Naive thymus-derived CD4-positive, alpha-beta T cell (primary cell): ENCODE data around the gene CDK6. TPM values are rescaled to one million over a fixed set of nuclear protein-coding genes. Genes with fewer than 3 reads are reported as not detected.

Experiments
- ATAC-seq: fragments of 150-1000 bp; cut with Tn5 transposase; 2 replicates; pipeline ENCODE4 v1.10.0; 2021; ENCODE audit warnings: mild to moderate bottlenecking, moderate library complexity
- CTCF ChIA-PET: fragments of 350-600 bp; sonication (Branson Sonifier 250); formaldehyde crosslinking; loops from one replicate; lab custom pipeline; 2021; ENCODE audit warnings: antibody characterized with exemption; lab: Charles Lee
- POLR2A ChIA-PET: fragments of 350-600 bp; sonication (Branson Sonifier 250); formaldehyde crosslinking; loops from one replicate; lab custom pipeline; 2021; ENCODE audit warnings: antibody characterized with exemption, inconsistent platforms; lab: Charles Lee
- DNase-seq, 9 donors: peaks; one replicate each; pipeline versions ENCODE4 v3.0.0 to v3.0.0-alpha.2; 2020 to 2022; ENCODE audit warnings: mixed read lengths in 1 of 9
- H3K27ac ChIP-seq: one replicate; pipeline ENCODE4 v1.7.0; 2013; ENCODE audit warnings: mild to moderate bottlenecking, low read depth, low read length, moderate library complexity
- H3K27me3 ChIP-seq, 2 donors: one replicate each; pipeline ENCODE4 v1.7.0; 2013; ENCODE audit warnings: low read length in 2 of 2, mild to moderate bottlenecking in 2 of 2, moderate library complexity in 2 of 2; ENCODE audit not compliant: control insufficient read depth in 2 of 2, insufficient read depth in 2 of 2
- H3K36me3 ChIP-seq, 3 experiments: 1 replicate in 2 of 3; 2 replicates in 1 of 3; pipeline ENCODE4 v1.7.0; 2013; ENCODE audit warnings: low read length in 3 of 3, mild to moderate bottlenecking in 3 of 3, moderate library complexity in 1 of 3; ENCODE audit not compliant: insufficient read depth in 3 of 3, control insufficient read depth in 2 of 3
- H3K4me1 ChIP-seq, 2 donors: one replicate each; pipeline ENCODE4 v1.7.0; 2013; ENCODE audit warnings: low read length in 2 of 2, mild to moderate bottlenecking in 2 of 2, moderate library complexity in 1 of 2; ENCODE audit not compliant: control insufficient read depth in 2 of 2, insufficient read depth in 2 of 2
- H3K4me3 ChIP-seq: 2 replicates; pipeline ENCODE4 v1.7.0; 2013; ENCODE audit warnings: mild to moderate bottlenecking, low read length
- H3K9me3 ChIP-seq, 3 experiments: 1 replicate in 2 of 3; 2 replicates in 1 of 3; pipeline ENCODE4 v1.7.0; 2013; ENCODE audit warnings: low read length in 3 of 3; ENCODE audit not compliant: control insufficient read depth in 2 of 3
- H3K27ac Mint-ChIP-seq, 9 donors: one replicate each; pipeline ENCODE4 v1.8.0; 2020 to 2022; ENCODE audit warnings: mixed read lengths in 9 of 9, mild to moderate bottlenecking in 8 of 9, moderate library complexity in 5 of 9, inconsistent platforms in 2 of 9
- H3K27me3 Mint-ChIP-seq, 5 donors: one replicate each; pipeline ENCODE4 v1.8.0; 2021 to 2022; ENCODE audit warnings: mixed read lengths in 5 of 5, mild to moderate bottlenecking in 1 of 5
- H3K36me3 Mint-ChIP-seq, 5 donors: one replicate each; pipeline ENCODE4 v1.8.0; 2020 to 2022; ENCODE audit warnings: mixed read lengths in 5 of 5, mild to moderate bottlenecking in 3 of 5, inconsistent platforms in 1 of 5
- H3K4me1 Mint-ChIP-seq, 7 donors: one replicate each; pipeline ENCODE4 v1.8.0; 2020 to 2022; ENCODE audit warnings: mixed read lengths in 7 of 7, mild to moderate bottlenecking in 3 of 7, inconsistent platforms in 1 of 7
- H3K4me3 Mint-ChIP-seq, 10 donors: one replicate each; pipeline ENCODE4 v1.8.0; 2020 to 2022; ENCODE audit warnings: mild to moderate bottlenecking in 10 of 10, mixed read lengths in 10 of 10, moderate library complexity in 6 of 10, inconsistent platforms in 2 of 10
- H3K9me3 Mint-ChIP-seq, 11 donors: one replicate each; pipeline ENCODE4 v1.8.0; 2020 to 2022; ENCODE audit warnings: mixed read lengths in 11 of 11, mild to moderate bottlenecking in 4 of 11, inconsistent platforms in 1 of 11, moderate library complexity in 1 of 11
- intact Hi-C, 2 donors: fragments of 100-400 bp; cut with micrococcal nuclease; formaldehyde crosslinking; loops; one replicate each; pipeline ENCODE4 v1.15.1; 2023
- polyA plus RNA-seq, 2 donors: library from polyadenylated mRNA; unstranded; fragments of 300-500 nt; fragmentation: Illumina TruSeq; gene quantifications; one replicate each; pipeline ENCODE4 v1.2.3, GENCODE V29; 2021
- total RNA-seq, 6 experiments: library from RNA in 5 of 6; stranded (reverse) in 5 of 6; gene quantifications; 1 replicate in 5 of 6; 2 replicates in 1 of 6; pipeline ENCODE4 v1.2.3 and lab custom pipeline; 2021 to 2026

CDK6 gene
- total and polyA plus RNA-seq, 7 experiments from 2014 or later: 15.8 to 156 (median 36.8) TPM

DNA sequence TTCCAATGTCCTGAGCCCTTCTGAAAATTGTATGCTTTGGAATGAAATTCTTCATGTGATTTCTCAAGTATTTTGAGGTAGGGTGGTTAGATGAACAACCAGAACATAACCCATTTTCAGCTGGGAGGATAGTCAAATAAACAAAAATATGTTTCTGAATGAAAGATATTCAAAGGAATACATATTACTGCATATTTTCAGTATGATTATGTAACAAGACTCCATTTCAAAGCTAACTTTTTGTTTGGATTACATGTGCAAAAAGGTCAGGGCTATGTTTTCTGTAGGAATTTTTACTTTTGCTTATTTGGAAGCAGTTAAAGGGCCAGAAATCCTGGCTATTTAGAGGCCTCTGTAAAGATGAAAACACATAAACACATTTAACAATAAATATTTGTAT is 27.7 kb downstream of the CDK6 start:
- H3K4me3 Mint-ChIP-seq: peak overlapping the region in 1 of 10 donors; percentile 30
- peaks cover 25 to 74% (median 35%) of the 10 kb centered on the region in 7 donors for H3K4me1 Mint-ChIP-seq
- ChIA-PET CTCF (no interaction called here), POLR2A (no interaction called here)
- H3K27ac Mint-ChIP-seq: peak overlapping the region in 1 of 9 donors; percentile 74
- H3K9me3 ChIP-seq: no peaks in the 10 kb centered on the region
- DNase-seq: no peak
- no peak overlapping the region for H3K27ac ChIP-seq
- H3K36me3 ChIP-seq: no peaks in the 10 kb centered on the region
- H3K4me1 ChIP-seq: peaks cover 10 to 22% of the 10 kb centered on the region in 2 donors
- intact Hi-C loops: loop anchor here in 1 of 2 donors (1.0 to 5.0 kb wide), 4 partner anchors 11 to 123 kb away; no protein-coding TSS in a partner anchor
- H3K27me3 ChIP-seq: no peaks in the 10 kb centered on the region
- H3K36me3 Mint-ChIP-seq: peaks cover 0 to 41% (median 2%) of the 10 kb centered on the region in 5 donors
- H3K9me3 Mint-ChIP-seq: peaks cover 0 to 2% (median 0%) of the 10 kb centered on the region in 11 donors
- H3K4me3 ChIP-seq: no peak overlapping the region
- ATAC-seq: no peak
- no peaks in the 10 kb centered on the region for H3K27me3 Mint-ChIP-seq

DNA sequence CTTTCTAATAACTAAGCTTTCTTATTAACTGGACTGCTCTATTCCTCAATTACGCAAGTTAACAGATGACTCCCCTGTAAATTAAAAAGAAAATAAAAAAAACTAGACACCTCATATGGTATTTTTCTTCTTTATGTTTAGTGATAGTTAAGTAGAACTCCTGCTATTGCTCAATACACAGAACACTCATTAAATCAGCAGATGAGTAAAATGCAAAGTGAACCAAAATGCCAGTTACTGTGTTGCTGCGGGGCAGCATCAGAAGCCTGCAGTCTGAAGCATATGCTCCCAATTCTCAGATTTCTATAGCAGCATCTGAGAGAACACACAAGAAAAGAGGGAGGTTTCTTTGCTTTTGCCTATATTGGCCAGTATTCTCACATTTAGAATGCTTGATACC is 28.4 kb downstream of the CDK6 start:
- POLR2A ChIA-PET: no interaction called here
- H3K4me1 ChIP-seq: peaks cover 4 to 16% of the 10 kb centered on the region in 2 donors

DNA sequence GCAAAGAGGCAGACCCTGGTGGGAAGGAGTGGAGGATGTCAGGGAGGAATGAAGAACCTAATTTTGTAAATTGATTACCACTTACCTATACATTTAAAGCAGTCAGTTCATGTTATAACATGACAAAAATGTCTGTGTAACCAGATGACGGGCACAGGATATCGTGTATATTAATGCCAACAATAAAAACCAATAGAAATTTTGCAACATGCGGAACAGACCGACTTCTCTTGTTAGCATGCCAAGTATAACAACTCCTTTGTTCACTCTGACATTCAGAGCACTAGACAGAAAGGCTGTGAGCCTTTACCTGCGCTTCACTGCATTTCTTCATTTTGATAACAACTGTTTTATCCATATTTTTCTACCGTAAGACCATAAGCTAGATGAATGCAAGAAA is 29.9 kb downstream of the CDK6 start:
- no peak for DNase-seq
- Mint-ChIP-seq H3K9me3 (peaks cover 0 to 6% (median 0%) of the 10 kb centered on the region in 11 donors), H3K4me3 (no peak overlapping the region), H3K27ac (peak overlapping the region in 1 of 9 donors; percentile 20), H3K4me1 (peaks cover 13 to 74% (median 32%) of the 10 kb centered on the region in 7 donors), H3K36me3 (peaks cover 4 to 48% (median 8%) of the 10 kb centered on the region in 5 donors), H3K27me3 (no peaks in the 10 kb centered on the region)
- Histone ChIP-seq H3K27ac (no peak overlapping the region), H3K9me3 (no peaks in the 10 kb centered on the region), H3K4me3 (no peak overlapping the region), H3K27me3 (no peaks in the 10 kb centered on the region), H3K36me3 (no peaks in the 10 kb centered on the region), H3K4me1 (peaks cover 0 to 15% of the 10 kb centered on the region in 2 donors)
- ATAC-seq: no peak
- CTCF ChIA-PET: no interaction called here
- intact Hi-C loops: loop anchor here in 1 of 2 donors (5.0 kb wide), 1 partner anchor 39 kb away; no protein-coding TSS in a partner anchor
- POLR2A ChIA-PET: no interaction called here

More for the DNA sequence above, 28.4 kb downstream of the CDK6 start:
- no peaks in the 10 kb centered on the region for H3K27me3 Mint-ChIP-seq
- intact Hi-C loops: loop anchor here in 1 of 2 donors (5.0 kb wide), 1 partner anchor 41 kb away; no protein-coding TSS in a partner anchor
- DNase-seq (no peak), ATAC-seq (no peak)
- CTCF ChIA-PET: no interaction called here
- Histone ChIP-seq H3K36me3 (no peaks in the 10 kb centered on the region), H3K9me3 (no peaks in the 10 kb centered on the region), H3K4me3 (no peak overlapping the region), H3K27ac (no peak overlapping the region), H3K27me3 (no peaks in the 10 kb centered on the region)
- H3K9me3 Mint-ChIP-seq: peaks cover 0 to 6% (median 0%) of the 10 kb centered on the region in 11 donors
- H3K27ac Mint-ChIP-seq: peak overlapping the region in 1 of 9 donors; percentile 35
- no peak overlapping the region for H3K4me3 Mint-ChIP-seq
- peaks cover 4 to 48% (median 8%) of the 10 kb centered on the region in 5 donors for H3K36me3 Mint-ChIP-seq
- peaks cover 19 to 74% (median 35%) of the 10 kb centered on the region in 7 donors for H3K4me1 Mint-ChIP-seq

DNA sequence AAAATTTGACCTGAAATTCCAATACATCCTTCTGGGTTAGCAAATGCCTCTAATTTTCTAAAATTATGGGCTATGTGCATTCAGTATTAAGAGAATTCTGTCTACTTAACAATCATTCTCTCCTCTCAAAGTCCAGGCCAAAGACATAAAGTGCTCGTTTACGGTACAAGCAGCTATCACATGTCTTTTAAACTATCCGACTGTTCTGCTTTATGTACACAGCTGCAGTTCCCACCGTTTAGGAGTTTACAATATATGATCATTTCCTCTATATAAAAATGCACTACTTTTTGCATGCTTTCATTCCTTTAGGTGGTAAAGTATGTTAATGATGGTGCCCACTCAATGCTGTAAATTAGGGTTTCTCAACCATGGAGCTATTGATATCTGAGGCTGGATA is 34.0 kb downstream of the CDK6 start:
- peaks cover 4 to 38% (median 8%) of the 10 kb centered on the region in 5 donors for H3K36me3 Mint-ChIP-seq
- no peak overlapping the region for H3K27ac Mint-ChIP-seq
- intact Hi-C loops: no loop called here
- Histone ChIP-seq H3K27ac (no peak overlapping the region), H3K27me3 (no peaks in the 10 kb centered on the region), H3K9me3 (no peaks in the 10 kb centered on the region), H3K4me3 (no peak overlapping the region), H3K4me1 (no peaks in the 10 kb centered on the region), H3K36me3 (no peaks in the 10 kb centered on the region)
- ChIA-PET CTCF (interaction anchor here (0.5 kb wide), 1 partner anchor 314 kb away, joined by 4 read pairs; no protein-coding TSS in a partner anchor), POLR2A (no interaction called here)
- H3K4me1 Mint-ChIP-seq: peaks cover 0 to 42% (median 12%) of the 10 kb centered on the region in 7 donors
- no peak overlapping the region for H3K4me3 Mint-ChIP-seq
- H3K9me3 Mint-ChIP-seq: peaks cover 0 to 6% (median 0%) of the 10 kb centered on the region in 11 donors
- no peak for ATAC-seq
- H3K27me3 Mint-ChIP-seq: no peaks in the 10 kb centered on the region
- DNase-seq: no peak

DNA sequence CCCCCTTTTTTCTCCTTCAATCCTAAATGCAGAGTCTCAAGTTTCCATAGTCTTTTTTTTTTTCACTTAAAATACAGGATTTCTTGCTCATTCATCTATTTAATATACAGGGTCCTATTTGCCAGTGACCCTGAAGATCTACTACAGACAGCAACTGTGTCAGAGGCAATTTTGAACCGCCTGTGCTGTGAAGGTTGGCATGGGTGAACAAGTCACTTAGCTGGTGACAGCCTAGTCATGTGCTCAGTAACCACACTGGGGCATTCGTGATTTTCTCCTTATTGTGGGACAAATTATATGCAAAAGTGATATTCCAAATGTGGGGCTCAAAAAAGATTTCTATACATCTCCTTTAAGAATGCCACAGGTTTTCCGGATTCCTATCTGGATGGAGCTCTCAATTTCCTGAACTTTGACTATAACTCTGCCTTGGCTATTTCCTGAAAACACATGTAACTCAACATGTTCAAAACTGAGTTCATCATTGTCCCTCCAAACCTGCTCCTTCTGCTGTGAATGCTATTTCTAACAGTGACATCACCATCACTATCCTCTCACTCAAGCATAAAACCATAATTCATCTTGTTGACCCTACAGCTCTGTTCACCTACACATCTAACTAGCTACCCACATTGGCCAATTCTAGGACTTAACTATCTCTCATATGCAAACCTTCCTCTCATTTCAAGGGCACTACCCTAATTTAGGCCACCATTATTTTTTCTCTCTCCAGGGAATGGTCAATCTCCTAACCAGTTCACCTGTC is 36.7 kb downstream of the CDK6 start:
- no peak overlapping the region for H3K27ac ChIP-seq
- Mint-ChIP-seq H3K9me3 (peaks cover 0 to 4% (median 0%) of the 10 kb centered on the region in 11 donors), H3K27ac (no peak overlapping the region), H3K4me1 (peaks cover 0 to 32% (median 13%) of the 10 kb centered on the region in 7 donors), H3K36me3 (peaks cover 4 to 22% (median 8%) of the 10 kb centered on the region in 5 donors), H3K27me3 (no peaks in the 10 kb centered on the region), H3K4me3 (no peak overlapping the region)
- no peaks in the 10 kb centered on the region for H3K9me3 ChIP-seq
- peaks cover 0 to 3% of the 10 kb centered on the region in 2 donors for H3K4me1 ChIP-seq
- DNase-seq: no peak
- H3K27me3 ChIP-seq: no peaks in the 10 kb centered on the region
- CTCF ChIA-PET: no interaction called here
- intact Hi-C loops: no loop called here
- ATAC-seq: no peak
- H3K4me3 ChIP-seq: no peak overlapping the region
- no peaks in the 10 kb centered on the region for H3K36me3 ChIP-seq
- POLR2A ChIA-PET: no interaction called here

DNA sequence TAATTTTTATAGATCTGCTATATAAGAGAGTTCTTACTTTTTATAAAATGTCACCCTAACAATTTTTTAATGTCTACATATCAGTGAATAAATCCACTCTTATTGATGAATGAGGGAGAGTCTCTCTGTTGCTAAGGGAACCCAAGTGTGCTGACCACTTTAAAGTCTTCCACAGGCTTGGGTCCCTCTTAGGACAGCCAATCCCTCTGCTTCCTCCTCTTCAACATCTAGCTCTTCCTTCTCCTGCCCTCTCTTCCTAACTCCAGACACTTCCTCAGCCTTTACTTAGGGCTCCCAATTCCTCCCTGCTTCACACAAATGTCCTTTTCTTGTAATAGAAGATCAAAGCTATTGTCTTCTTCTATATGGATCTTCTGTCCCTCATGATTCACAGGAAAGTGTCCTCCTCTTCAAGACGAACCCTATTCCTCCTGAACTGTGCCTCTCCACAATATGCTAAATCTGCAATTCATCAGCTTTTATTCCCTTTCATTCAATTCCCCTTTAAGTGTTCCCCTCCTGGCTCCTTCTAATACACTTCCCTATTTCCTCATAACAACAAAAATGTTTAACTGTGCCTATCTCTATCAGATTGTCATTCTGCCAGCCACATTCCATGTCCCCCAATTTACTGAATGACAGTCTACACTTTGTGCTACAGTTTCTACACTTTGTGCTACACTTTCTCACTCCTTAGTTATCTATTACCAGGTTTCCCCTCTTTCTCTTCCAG is 37.7 kb downstream of the CDK6 start:
- peaks cover 4 to 20% (median 7%) of the 10 kb centered on the region in 5 donors for H3K36me3 Mint-ChIP-seq
- Histone ChIP-seq H3K27me3 (no peaks in the 10 kb centered on the region), H3K4me3 (no peak overlapping the region), H3K4me1 (peaks cover 0 to 3% of the 10 kb centered on the region in 2 donors), H3K27ac (no peak overlapping the region), H3K36me3 (no peaks in the 10 kb centered on the region), H3K9me3 (no peaks in the 10 kb centered on the region)
- no peak overlapping the region for H3K4me3 Mint-ChIP-seq
- DNase-seq (no peak), ATAC-seq (no peak)
- ChIA-PET CTCF (interaction anchor here (1.0 kb wide), 1 partner anchor 116 kb away, joined by 3 read pairs; no protein-coding TSS in a partner anchor), POLR2A (no interaction called here)
- H3K4me1 Mint-ChIP-seq: peaks cover 0 to 37% (median 17%) of the 10 kb centered on the region in 7 donors
- no peak overlapping the region for H3K27ac Mint-ChIP-seq
- intact Hi-C loops: no loop called here
- H3K9me3 Mint-ChIP-seq: peaks cover 0 to 4% (median 0%) of the 10 kb centered on the region in 11 donors
- no peaks in the 10 kb centered on the region for H3K27me3 Mint-ChIP-seq
